ENCODE data around the gene ADAP1.

- TF ChIP-seq POLR2A (IDR thresholded peaks at IDR 0.05) (no peak), EP300 (IDR thresholded peaks at IDR 0.05) (no peak)
- TF ChIP-seq, protein P1, sequence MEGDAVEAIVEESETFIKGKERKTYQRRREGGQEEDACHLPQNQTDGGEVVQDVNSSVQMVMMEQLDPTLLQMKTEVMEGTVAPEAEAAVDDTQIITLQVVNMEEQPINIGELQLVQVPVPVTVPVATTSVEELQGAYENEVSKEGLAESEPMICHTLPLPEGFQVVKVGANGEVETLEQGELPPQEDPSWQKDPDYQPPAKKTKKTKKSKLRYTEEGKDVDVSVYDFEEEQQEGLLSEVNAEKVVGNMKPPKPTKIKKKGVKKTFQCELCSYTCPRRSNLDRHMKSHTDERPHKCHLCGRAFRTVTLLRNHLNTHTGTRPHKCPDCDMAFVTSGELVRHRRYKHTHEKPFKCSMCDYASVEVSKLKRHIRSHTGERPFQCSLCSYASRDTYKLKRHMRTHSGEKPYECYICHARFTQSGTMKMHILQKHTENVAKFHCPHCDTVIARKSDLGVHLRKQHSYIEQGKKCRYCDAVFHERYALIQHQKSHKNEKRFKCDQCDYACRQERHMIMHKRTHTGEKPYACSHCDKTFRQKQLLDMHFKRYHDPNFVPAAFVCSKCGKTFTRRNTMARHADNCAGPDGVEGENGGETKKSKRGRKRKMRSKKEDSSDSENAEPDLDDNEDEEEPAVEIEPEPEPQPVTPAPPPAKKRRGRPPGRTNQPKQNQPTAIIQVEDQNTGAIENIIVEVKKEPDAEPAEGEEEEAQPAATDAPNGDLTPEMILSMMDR (IDR thresholded peaks at IDR 0.05), result no peak
Observed at GRCh38 chr7:897086-897485, 57.4 kb downstream of the ADAP1 start.

Measured in gastroesophageal sphincter (tissue), 3 donors.